GM18519 (cell line): Measurements from ENCODE around the gene SGPP1.
"Not testable (repeated sequence)": the region's sequence is repeated elsewhere in the genome, so short reads cannot be mapped to it uniquely, and the experiment has no call there.

ENCODE experiments used
- ATAC-seq: cut with Tn5 transposase; IDR thresholded peaks from one replicate; pipeline ENCODE4 v1.9.1; 2021; ENCODE audit warnings: mild to moderate bottlenecking, moderate library complexity; ENCODE audit not compliant: unreplicated experiment, low FRiP score

The SGPP1 gene

GRCh38 chr14:63727736-63728728 lies at the start of gene SGPP1:
TSS of gene SGPP1 (minus strand) at chr14:63728065. CDS start at chr14:63727944, 121 bp downstream.
- peak; percentile 61 for ATAC-seq

GRCh38 chr14:63777024-63777423 lies 49.2 kb upstream of the SGPP1 start:
- ATAC-seq = no peak

GRCh38 chr14:63773504-63773903 lies 45.6 kb upstream of the SGPP1 start:
- ATAC-seq = no peak

GRCh38 chr14:63770187-63770807 lies 42.4 kb upstream of the SGPP1 start:
- ATAC-seq = no peak

- no peak for ATAC-seq
These were observed 38.7 kb upstream of the SGPP1 start for GRCh38 chr14:63766611-63767010.

GRCh38 chr14:63764620-63765139 lies 36.8 kb upstream of the SGPP1 start:
- ATAC-seq = no peak

- no peak for ATAC-seq
These were observed 36.2 kb upstream of the SGPP1 start for GRCh38 chr14:63764103-63764502.

GRCh38 chr14:63761351-63762117 lies 33.7 kb upstream of the SGPP1 start:
- ATAC-seq = no peak

- no peak for ATAC-seq
These were observed 32.1 kb upstream of the SGPP1 start for GRCh38 chr14:63760014-63760413.

GRCh38 chr14:63759456-63759855 lies 31.6 kb upstream of the SGPP1 start:
- peak; percentile 76 for ATAC-seq

GRCh38 chr14:63757211-63757610 lies 29.3 kb upstream of the SGPP1 start:
- no peak for ATAC-seq

- ATAC-seq = no peak
These were observed 24.7 kb upstream of the SGPP1 start for GRCh38 chr14:63752449-63753169.

GRCh38 chr14:63751076-63751475 lies 23.2 kb upstream of the SGPP1 start:
- not testable (repeated sequence) for ATAC-seq

GRCh38 chr14:63747846-63748245 lies 20.0 kb upstream of the SGPP1 start:
- peak; percentile 36 for ATAC-seq

- peak; percentile 50 for ATAC-seq
These were observed 18.1 kb upstream of the SGPP1 start for GRCh38 chr14:63745858-63746425.

GRCh38 chr14:63745272-63745671 lies 17.4 kb upstream of the SGPP1 start:
- ATAC-seq = no peak

GRCh38 chr14:63737582-63738006 lies 9.7 kb upstream of the SGPP1 start:
- peak; percentile 63 for ATAC-seq

- ATAC-seq = no peak
These were observed 7.9 kb upstream of the SGPP1 start for GRCh38 chr14:63735720-63736119.

GRCh38 chr14:63730659-63731058 lies 2.8 kb upstream of the SGPP1 start:
- ATAC-seq = no peak
